Measurements from ENCODE around the gene NUMBL. TPM values are rescaled to one million over a fixed set of nuclear protein-coding genes. Genes with fewer than 3 reads are reported as not detected.

The NUMBL gene
- total RNA-seq, 1 experiment from 2014 or later = 18.4 TPM

DNA sequence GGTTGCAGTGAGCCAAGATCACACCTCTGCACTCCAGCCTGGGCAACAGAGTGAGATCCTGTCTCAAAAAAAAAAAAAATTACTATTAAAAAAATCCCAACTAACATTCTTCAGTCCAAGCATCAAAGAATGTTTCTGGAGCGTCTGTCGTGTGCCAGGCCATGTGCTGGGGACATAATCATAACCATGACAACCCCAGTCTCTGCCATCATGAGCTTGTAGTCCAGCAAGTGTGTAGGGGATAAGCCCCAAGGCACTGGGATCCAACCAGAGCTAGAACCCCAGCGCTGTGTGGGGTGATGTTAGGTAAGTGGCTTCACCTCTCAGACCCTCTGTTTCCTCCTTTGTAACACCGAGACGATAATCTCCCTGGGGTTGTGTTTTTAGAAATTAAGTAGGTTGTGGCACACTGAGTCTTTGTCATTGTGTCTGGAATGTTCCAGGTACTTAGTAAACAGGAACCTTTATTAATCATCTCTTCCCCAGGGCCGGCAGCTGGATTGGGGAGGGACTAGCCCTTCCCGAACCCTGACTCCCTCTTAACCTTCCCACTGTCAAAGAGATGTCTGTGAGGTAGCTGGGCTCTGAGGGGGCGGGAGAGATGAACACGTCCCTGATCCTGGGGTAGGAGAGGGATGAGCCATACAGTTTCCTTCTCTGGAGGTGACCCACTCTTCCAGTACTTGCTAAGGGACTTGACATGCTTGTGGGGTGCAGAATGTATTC lies 31.6 kb upstream of the NUMBL start:
- no peaks in the 10 kb centered on the region for H3K27me3 Mint-ChIP-seq (ENCODE audit: insufficient read depth, unreplicated experiment)
- H3K9me3 Mint-ChIP-seq (ENCODE audit: unreplicated experiment) = no peaks in the 10 kb centered on the region
- peaks cover 33% of the 10 kb centered on the region for H3K4me1 Mint-ChIP-seq (ENCODE audit: insufficient read depth, unreplicated experiment)
- BruUV-seq (replicated peaks) = TSS peak; percentile 41
- intact Hi-C loops (cut with micrococcal nuclease) = no loop called here
- ChIA-PET POLR2A (interaction anchor here (0.6 to 5.3 kb wide), 20 partner anchors 11 to 542 kb away, joined by 3 to 76 read pairs (median 4); partner anchors contain the start of genes ACTMAP, NUMBL, RAB4B and SNRPA), CTCF (interaction anchor here (0.6 to 1.6 kb wide), 7 partner anchors 11 to 440 kb away, joined by 3 to 7 read pairs (median 4); partner anchors contain the start of genes ACTMAP and SNRPA)
- H3K27ac Mint-ChIP-seq (ENCODE audit: low read depth, unreplicated experiment) = peak overlapping the region; percentile 95
- TF ChIP-seq, protein P1, sequence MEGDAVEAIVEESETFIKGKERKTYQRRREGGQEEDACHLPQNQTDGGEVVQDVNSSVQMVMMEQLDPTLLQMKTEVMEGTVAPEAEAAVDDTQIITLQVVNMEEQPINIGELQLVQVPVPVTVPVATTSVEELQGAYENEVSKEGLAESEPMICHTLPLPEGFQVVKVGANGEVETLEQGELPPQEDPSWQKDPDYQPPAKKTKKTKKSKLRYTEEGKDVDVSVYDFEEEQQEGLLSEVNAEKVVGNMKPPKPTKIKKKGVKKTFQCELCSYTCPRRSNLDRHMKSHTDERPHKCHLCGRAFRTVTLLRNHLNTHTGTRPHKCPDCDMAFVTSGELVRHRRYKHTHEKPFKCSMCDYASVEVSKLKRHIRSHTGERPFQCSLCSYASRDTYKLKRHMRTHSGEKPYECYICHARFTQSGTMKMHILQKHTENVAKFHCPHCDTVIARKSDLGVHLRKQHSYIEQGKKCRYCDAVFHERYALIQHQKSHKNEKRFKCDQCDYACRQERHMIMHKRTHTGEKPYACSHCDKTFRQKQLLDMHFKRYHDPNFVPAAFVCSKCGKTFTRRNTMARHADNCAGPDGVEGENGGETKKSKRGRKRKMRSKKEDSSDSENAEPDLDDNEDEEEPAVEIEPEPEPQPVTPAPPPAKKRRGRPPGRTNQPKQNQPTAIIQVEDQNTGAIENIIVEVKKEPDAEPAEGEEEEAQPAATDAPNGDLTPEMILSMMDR (IDR thresholded peaks at IDR 0.05; ENCODE audit: unreplicated experiment) = no peak
- peak overlapping the region; percentile 92 for H3K4me3 Mint-ChIP-seq (ENCODE audit: unreplicated experiment)
- peak; percentile 57 for DNase-seq (ENCODE audit: unreplicated experiment)
- peaks cover 78% of the 10 kb centered on the region for H3K36me3 Mint-ChIP-seq (ENCODE audit: insufficient read depth, unreplicated experiment)

DNA sequence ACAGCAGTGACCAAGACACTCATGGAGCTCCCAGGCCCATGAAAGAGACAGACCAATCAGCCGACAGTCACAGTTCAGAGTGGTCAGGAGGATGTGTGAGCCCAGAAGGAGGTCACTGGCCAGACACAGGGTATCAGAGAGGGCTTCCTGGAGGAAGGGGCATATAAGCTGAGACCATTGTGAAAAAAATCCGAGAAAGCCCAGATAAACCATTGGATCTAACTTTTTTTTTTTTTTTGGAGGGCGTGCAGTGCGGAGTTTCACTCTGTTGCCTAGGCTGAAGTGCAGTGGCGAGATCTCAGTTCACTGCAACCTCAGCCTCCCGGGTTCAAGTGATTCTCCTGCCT lies 30.7 kb upstream of the NUMBL start:
- Mint-ChIP-seq H3K9me3 (ENCODE audit: unreplicated experiment) (no peaks in the 10 kb centered on the region), H3K36me3 (ENCODE audit: insufficient read depth, unreplicated experiment) (peaks cover 68% of the 10 kb centered on the region), H3K27ac (ENCODE audit: low read depth, unreplicated experiment) (peak overlapping the region; percentile 95), H3K4me3 (ENCODE audit: unreplicated experiment) (peak overlapping the region; percentile 92), H3K4me1 (ENCODE audit: insufficient read depth, unreplicated experiment) (peaks cover 33% of the 10 kb centered on the region), H3K27me3 (ENCODE audit: insufficient read depth, unreplicated experiment) (no peaks in the 10 kb centered on the region)
- POLR2A ChIA-PET = interaction anchor here (0.6 to 5.3 kb wide), 21 partner anchors 15 to 1329 kb away, joined by 3 to 76 read pairs (median 5); partner anchors contain the start of genes ACTMAP, EGLN2, NUMBL and RAB4B
- intact Hi-C loops (cut with micrococcal nuclease) = no loop called here
- no peak for DNase-seq (ENCODE audit: unreplicated experiment)
- TF ChIP-seq, protein P1 (IDR thresholded peaks at IDR 0.05; ENCODE audit: unreplicated experiment) = no peak
- BruUV-seq (replicated peaks) = TSS peak; percentile 3
- CTCF ChIA-PET = interaction anchor here (1.0 to 1.1 kb wide), 3 partner anchors 15 to 61 kb away, joined by 3 read pairs; no protein-coding TSS in a partner anchor

DNA sequence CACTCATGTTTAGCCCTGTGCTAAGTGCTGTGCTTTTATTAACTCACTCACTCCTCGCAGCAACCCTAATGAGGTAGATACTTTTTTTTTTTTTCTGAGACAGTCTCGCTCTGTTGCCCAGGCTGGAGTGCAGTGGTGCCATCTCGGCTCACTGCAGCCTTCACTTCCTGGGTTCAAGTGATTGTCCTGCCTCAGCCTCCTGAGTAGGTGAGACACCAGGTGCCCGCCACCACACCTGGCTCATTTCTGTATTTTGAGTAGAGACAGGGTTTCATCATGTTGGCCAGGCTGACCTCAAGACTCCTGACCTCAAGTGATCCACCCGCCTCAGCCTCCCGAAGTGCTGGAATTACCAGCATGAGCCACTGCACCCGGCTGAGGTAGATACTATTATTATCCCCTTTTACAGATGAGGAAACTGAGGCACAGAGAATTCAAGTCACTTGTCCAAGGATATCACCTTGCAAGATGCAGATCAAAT lies 29.0 kb upstream of the NUMBL start:
- POLR2A ChIA-PET = interaction anchor here (0.6 to 3.7 kb wide), 15 partner anchors 8 to 840 kb away, joined by 3 to 43 read pairs (median 5); partner anchors contain the start of genes ACTMAP, EGLN2, NUMBL and RAB4B
- Mint-ChIP-seq H3K9me3 (ENCODE audit: unreplicated experiment) (no peaks in the 10 kb centered on the region), H3K36me3 (ENCODE audit: insufficient read depth, unreplicated experiment) (peaks cover 62% of the 10 kb centered on the region), H3K4me3 (ENCODE audit: unreplicated experiment) (peak overlapping the region; percentile 92), H3K4me1 (ENCODE audit: insufficient read depth, unreplicated experiment) (peaks cover 46% of the 10 kb centered on the region), H3K27me3 (ENCODE audit: insufficient read depth, unreplicated experiment) (no peaks in the 10 kb centered on the region), H3K27ac (ENCODE audit: low read depth, unreplicated experiment) (peak overlapping the region; percentile 95)
- TF ChIP-seq, protein P1 (IDR thresholded peaks at IDR 0.05; ENCODE audit: unreplicated experiment) = no peak
- intact Hi-C loops (cut with micrococcal nuclease) = no loop called here
- peak; percentile 45 for DNase-seq (ENCODE audit: unreplicated experiment)
- no TSS peak for BruUV-seq (replicated peaks)
- CTCF ChIA-PET = interaction anchor here (0.6 to 0.9 kb wide), 3 partner anchors 35 to 414 kb away, joined by 4 read pairs; no protein-coding TSS in a partner anchor

DNA sequence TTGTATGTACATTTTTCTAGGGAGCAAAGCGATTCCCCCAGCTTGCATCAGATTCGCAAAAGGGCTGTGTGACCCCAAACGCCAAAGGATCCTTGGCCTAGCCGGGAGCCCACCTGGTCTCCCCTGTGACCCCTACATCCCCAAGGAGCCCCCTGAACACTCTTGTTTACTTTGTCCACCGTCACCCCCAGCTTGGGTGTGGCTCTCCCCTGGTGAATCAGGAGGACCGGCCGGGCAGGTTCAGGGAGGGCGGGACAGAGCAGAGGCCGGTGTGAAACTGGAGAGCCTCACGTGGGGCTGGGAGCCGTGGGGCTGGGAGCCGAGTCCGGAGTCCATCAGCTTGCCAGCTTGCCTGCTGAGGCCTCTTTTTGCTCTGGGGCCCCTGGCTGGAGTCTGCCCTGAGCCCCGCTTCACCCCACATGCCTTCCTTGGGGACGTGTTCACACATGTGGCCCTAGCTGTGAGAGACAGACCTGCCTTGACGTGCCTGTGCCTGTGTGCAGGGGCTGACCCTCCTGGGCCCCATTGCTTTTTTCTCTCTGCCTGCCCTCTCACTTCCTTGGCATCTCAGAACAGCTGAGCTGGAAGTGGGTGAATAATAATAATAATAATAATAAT lies 28.4 kb upstream of the NUMBL start:
- Mint-ChIP-seq H3K4me3 (ENCODE audit: unreplicated experiment) (peak overlapping the region; percentile 92), H3K4me1 (ENCODE audit: insufficient read depth, unreplicated experiment) (peaks cover 47% of the 10 kb centered on the region), H3K27ac (ENCODE audit: low read depth, unreplicated experiment) (peak overlapping the region; percentile 95), H3K36me3 (ENCODE audit: insufficient read depth, unreplicated experiment) (peaks cover 62% of the 10 kb centered on the region), H3K9me3 (ENCODE audit: unreplicated experiment) (no peaks in the 10 kb centered on the region), H3K27me3 (ENCODE audit: insufficient read depth, unreplicated experiment) (no peaks in the 10 kb centered on the region)
- ChIA-PET POLR2A (interaction anchor here (0.6 to 3.7 kb wide), 19 partner anchors 9 to 841 kb away, joined by 3 to 43 read pairs (median 4); partner anchors contain the start of genes ACTMAP, EGLN2, NUMBL and RAB4B), CTCF (interaction anchor here (0.6 to 0.9 kb wide), 2 partner anchors 36 to 413 kb away, joined by 4 read pairs; no protein-coding TSS in a partner anchor)
- DNase-seq (ENCODE audit: unreplicated experiment) = peak; percentile 92
- TF ChIP-seq, protein P1 (IDR thresholded peaks at IDR 0.05; ENCODE audit: unreplicated experiment) = no peak
- intact Hi-C loops (cut with micrococcal nuclease) = loop anchor here (1.0 kb wide), 1 partner anchor 79 kb away; no protein-coding TSS in a partner anchor
- BruUV-seq (replicated peaks) = no TSS peak
